HG03342 (cell line): ENCODE results near the gene DEFB124.
"Not testable (repeated sequence)": the region's sequence is repeated elsewhere in the genome, so short reads cannot be mapped to it uniquely, and the experiment has no call there.

Experiments used
- ATAC-seq: cut with Tn5 transposase; IDR thresholded peaks from one replicate; pipeline ENCODE4 v1.9.1; 2021; ENCODE audit warnings: mild to moderate bottlenecking, moderate library complexity; ENCODE audit not compliant: unreplicated experiment

Gene DEFB124

DNA sequence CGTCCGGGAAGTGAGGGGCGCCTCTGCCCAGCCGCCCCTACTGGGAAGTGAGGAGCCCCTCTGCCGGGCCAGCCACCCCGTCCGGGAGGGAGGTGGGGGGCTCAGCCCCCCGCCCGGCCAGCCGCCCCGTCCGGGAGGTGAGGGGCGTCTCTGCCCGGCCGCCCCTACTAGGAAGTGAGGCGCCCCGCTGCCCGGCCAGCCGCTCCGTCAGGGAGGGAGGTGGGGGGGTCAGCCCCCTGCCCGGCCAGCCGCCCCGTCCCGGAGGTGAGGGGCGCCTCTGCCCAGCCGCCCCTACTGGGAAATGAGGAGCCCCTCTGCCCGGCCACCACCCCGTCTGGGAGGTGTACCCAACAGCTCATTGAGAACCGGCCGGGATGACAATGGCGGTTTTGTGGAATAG is 47.4 kb downstream of the DEFB124 start:
- ATAC-seq: not testable (repeated sequence)

DNA sequence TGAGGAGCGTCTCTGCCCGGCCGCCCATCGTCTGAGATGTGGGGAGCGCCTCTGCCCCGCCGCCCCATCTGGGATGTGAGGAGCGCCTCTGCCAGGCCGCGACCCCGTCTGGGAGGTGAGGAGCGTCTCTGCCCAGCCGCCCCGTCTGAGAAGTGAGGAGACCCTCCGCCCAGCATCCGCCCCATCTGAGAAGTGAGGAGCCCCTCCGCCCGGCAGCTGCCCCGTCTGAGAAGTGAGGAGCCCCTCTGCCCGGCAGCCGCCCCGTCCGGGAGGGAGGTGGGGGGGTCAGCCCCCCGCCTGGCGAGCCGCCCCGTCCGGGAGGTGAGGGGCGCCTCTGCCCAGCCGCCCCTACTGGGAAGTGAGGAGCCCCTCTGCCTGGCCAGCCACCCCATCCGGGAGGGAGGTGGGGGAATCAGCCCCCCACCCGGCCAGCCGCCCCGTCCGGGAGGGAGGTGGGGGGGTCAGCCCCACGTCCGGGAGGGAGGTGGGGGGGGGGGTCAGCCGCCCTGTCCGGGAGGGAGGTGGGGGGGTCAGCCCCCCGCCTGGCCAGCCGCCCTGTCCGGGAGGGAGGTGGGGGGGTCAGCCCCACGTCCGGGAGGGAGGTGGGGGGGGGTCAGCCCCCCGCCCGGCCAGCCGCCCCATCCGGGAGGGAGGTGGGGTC is 47.9 kb downstream of the DEFB124 start:
- not testable (repeated sequence) for ATAC-seq

DNA sequence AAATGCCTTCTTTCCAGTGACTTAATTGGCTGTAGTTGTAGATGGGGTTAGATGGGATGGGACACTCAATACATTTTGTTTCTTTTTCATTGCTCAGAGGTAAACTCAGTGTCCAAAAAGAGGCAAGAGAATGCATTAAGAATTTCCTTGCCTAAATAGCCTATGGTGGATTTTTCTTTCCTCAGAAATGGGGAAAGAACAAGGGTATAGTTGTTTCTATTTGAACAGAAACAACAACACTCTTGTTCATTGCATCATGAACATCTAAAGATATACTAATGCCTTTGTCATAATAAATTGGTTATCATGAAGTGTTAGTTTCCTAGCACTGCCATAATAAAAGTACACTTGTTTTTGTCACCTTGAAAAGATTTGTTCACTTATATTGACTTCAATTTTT is 49.1 kb downstream of the DEFB124 start:
- no peak for ATAC-seq

DNA sequence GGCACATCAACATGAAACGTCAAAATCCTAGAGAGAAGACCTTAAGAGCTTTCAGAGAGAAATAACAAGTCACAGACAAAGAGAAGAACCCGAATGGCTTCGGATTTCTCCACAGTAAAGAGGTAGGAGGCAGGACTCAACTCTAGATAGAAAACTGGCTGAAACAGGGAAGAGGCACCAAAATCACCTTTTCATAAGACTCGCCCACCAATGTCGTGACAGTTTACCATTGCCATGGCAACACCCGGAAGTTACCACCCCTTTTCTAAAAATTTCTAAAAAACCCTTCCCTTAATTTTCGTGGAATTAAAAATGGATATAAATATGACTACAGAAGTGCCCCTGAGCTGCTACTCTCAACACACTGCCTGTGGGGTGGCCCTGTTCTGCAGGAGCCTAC is 56.6 kb downstream of the DEFB124 start:
- no peak for ATAC-seq

DNA sequence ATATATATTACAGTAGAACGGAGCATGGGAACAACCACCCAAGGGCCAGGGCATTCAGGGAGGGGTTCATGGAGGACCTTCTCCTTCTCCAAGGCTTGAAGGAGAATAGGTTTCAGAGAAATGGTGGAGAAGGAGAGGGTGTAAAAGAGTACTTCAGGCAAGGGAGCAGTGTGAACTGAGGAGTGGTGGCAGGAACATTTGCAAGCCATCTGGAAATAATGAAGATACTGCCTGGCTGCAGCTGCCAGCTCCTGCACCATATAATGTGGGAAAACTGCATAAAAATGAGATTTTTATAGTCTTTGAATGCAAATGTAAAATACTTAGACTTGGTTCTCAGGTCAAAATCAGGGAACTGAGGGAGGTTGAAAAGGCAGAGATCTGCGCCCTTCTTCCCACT is 59.3 kb downstream of the DEFB124 start:
- ATAC-seq: no peak
